PC-3 (cell line): ENCODE measurements around the gene AFF2.

Experiments
- CTCF ChIP-seq: fragments of 300-600 bp; sonication (generic); conservative IDR thresholded peaks from 2 replicates; pipeline ENCODE4 v1.5.1; 2017; ENCODE audit warnings: antibody characterized with exemption, low read depth, mild to moderate bottlenecking, low read length
- EZH2 ChIP-seq: fragments of 300-600 bp; sonication (generic); IDR thresholded peaks from one replicate; pipeline ENCODE4 v1.6.1; 2017; ENCODE audit warnings: antibody characterized with exemption, mild to moderate bottlenecking, low read length; ENCODE audit not compliant: unreplicated experiment

DNA sequence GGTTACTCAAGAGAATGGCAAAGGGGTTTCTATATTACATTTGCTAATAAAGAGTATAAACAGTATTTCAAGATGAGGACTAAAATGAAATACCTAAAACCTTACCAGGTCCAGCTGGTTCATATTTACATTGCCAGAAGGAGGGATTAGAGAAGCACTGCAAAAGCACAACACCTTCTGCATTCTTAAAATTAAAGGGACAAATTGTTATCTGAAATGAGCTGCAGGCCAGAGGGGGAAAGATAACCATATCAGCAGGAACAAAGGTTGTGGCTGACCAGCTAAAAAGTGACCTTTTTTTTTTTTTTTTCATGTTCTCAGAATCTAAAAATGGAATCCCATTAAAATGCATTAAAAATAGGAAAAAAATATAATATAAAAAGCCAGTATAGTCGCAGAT, 39.7 kb downstream of the AFF2 start:
- TF ChIP-seq CTCF: no peak
- no peak for TF ChIP-seq EZH2
